ENCODE data around the gene MSN.
"Not testable (repeated sequence)": the region's sequence is repeated elsewhere in the genome, so short reads cannot be mapped to it uniquely, and the experiment has no call there.

MSN gene

GRCh38 chrX:65634732-65635131 is 32.7 kb upstream of the MSN start:
- Histone ChIP-seq H3K79me2 (ENCODE audit: insufficient read depth, low read length) (no peaks in the 10 kb centered on the region), H3K9me3 (ENCODE audit: insufficient read depth, low read length) (no peaks in the 10 kb centered on the region), H3K4me3 (ENCODE audit: insufficient read depth, low read length, poor library complexity, severe bottlenecking) (no peak overlapping the region), H4K20me1 (ENCODE audit: low read depth, low read length) (no peaks in the 10 kb centered on the region), H3K9ac (ENCODE audit: low read length) (no peak overlapping the region), H3K36me3 (ENCODE audit: low read length) (no peaks in the 10 kb centered on the region), H3F3A (ENCODE audit: insufficient read depth) (no peaks in the 10 kb centered on the region), H3K27ac (ENCODE audit: low read depth, low read length) (no peak overlapping the region), H3K27me3 (ENCODE audit: low read length) (no peaks in the 10 kb centered on the region), H3K4me2 (ENCODE audit: low read depth, low read length, poor library complexity, severe bottlenecking) (no peak overlapping the region), H3K9me2 (replicated peaks; ENCODE audit: insufficient read depth, low read length) (no peaks in the 10 kb centered on the region), H2AFZ (ENCODE audit: low read depth, low read length, severe bottlenecking) (no peak overlapping the region)
- TF ChIP-seq CTCF (IDR thresholded peaks at IDR 0.05; ENCODE audit: insufficient read depth, low read length, poor library complexity, severe bottlenecking), result no peak

- H2AFZ ChIP-seq (ENCODE audit: low read depth, low read length, severe bottlenecking), result no peak overlapping the region
- no peak overlapping the region for H3K9ac ChIP-seq (ENCODE audit: low read length)
- no peaks in the 10 kb centered on the region for H3K27me3 ChIP-seq (ENCODE audit: low read length)
- H3K9me2 ChIP-seq (replicated peaks; ENCODE audit: insufficient read depth, low read length), result no peaks in the 10 kb centered on the region
- H4K20me1 ChIP-seq (ENCODE audit: low read depth, low read length), result no peaks in the 10 kb centered on the region
- H3K79me2 ChIP-seq (ENCODE audit: insufficient read depth, low read length), result no peaks in the 10 kb centered on the region
- H3K36me3 ChIP-seq (ENCODE audit: low read length), result no peaks in the 10 kb centered on the region
- no peak overlapping the region for H3K4me3 ChIP-seq (ENCODE audit: insufficient read depth, low read length, poor library complexity, severe bottlenecking)
- no peak overlapping the region for H3K27ac ChIP-seq (ENCODE audit: low read depth, low read length)
- H3K9me3 ChIP-seq (ENCODE audit: insufficient read depth, low read length), result no peaks in the 10 kb centered on the region
- no peaks in the 10 kb centered on the region for H3F3A ChIP-seq (ENCODE audit: insufficient read depth)
- TF ChIP-seq EZH2phosphoT487 (conservative IDR thresholded peaks at IDR 0.05; ENCODE audit: low read length) (no peak), CTCF (IDR thresholded peaks at IDR 0.05; ENCODE audit: insufficient read depth, low read length, poor library complexity, severe bottlenecking) (no peak)
- H3K4me2 ChIP-seq (ENCODE audit: low read depth, low read length, poor library complexity, severe bottlenecking), result no peak overlapping the region
Measured at GRCh38 chrX:65635378-65635777, 32.1 kb upstream of the MSN start.

- Histone ChIP-seq H3K36me3 (ENCODE audit: low read length) (no peaks in the 10 kb centered on the region), H3K79me2 (ENCODE audit: insufficient read depth, low read length) (no peaks in the 10 kb centered on the region), H3K9me2 (replicated peaks; ENCODE audit: insufficient read depth, low read length) (no peaks in the 10 kb centered on the region), H3K27me3 (ENCODE audit: low read length) (no peaks in the 10 kb centered on the region), H3K27ac (ENCODE audit: low read depth, low read length) (no peak overlapping the region), H3K9ac (ENCODE audit: low read length) (no peak overlapping the region), H3K9me3 (ENCODE audit: insufficient read depth, low read length) (no peaks in the 10 kb centered on the region), H3K4me3 (ENCODE audit: insufficient read depth, low read length, poor library complexity, severe bottlenecking) (no peak overlapping the region), H3K4me2 (ENCODE audit: low read depth, low read length, poor library complexity, severe bottlenecking) (no peak overlapping the region), H2AFZ (ENCODE audit: low read depth, low read length, severe bottlenecking) (no peak overlapping the region), H3F3A (ENCODE audit: insufficient read depth) (no peaks in the 10 kb centered on the region), H4K20me1 (ENCODE audit: low read depth, low read length) (no peaks in the 10 kb centered on the region)
- TF ChIP-seq CTCF (IDR thresholded peaks at IDR 0.05; ENCODE audit: insufficient read depth, low read length, poor library complexity, severe bottlenecking) (no peak), EZH2phosphoT487 (conservative IDR thresholded peaks at IDR 0.05; ENCODE audit: low read length) (no peak)
Measured at GRCh38 chrX:65635822-65636221, 31.6 kb upstream of the MSN start.

GRCh38 chrX:65636261-65636660 is 31.2 kb upstream of the MSN start:
- not testable (repeated sequence) for H3K9me2 ChIP-seq (replicated peaks; ENCODE audit: insufficient read depth, low read length); H3K27me3 ChIP-seq (ENCODE audit: low read length); H2AFZ ChIP-seq (ENCODE audit: low read depth, low read length, severe bottlenecking); H3K4me3 ChIP-seq (ENCODE audit: insufficient read depth, low read length, poor library complexity, severe bottlenecking); H3K9me3 ChIP-seq (ENCODE audit: insufficient read depth, low read length); H3K79me2 ChIP-seq (ENCODE audit: insufficient read depth, low read length); H3K4me2 ChIP-seq (ENCODE audit: low read depth, low read length, poor library complexity, severe bottlenecking); H3K27ac ChIP-seq (ENCODE audit: low read depth, low read length); H3F3A ChIP-seq (ENCODE audit: insufficient read depth); H3K9ac ChIP-seq (ENCODE audit: low read length); H3K36me3 ChIP-seq (ENCODE audit: low read length); H4K20me1 ChIP-seq (ENCODE audit: low read depth, low read length)

All from SU-DHL-6 (cell line).